Left lung (tissue), 14 donors: ENCODE results near the gene DNAJC13. TPM values are rescaled to one million over a fixed set of nuclear protein-coding genes. Genes with fewer than 3 reads are reported as not detected.
"Not testable (repeated sequence)": the region's sequence is repeated elsewhere in the genome, so short reads cannot be mapped to it uniquely, and the experiment has no call there.

Experiments
- ATAC-seq: fragments of 200-7000 bp; cut with Tn5 transposase; one replicate; pipeline ENCODE4 v1.9.1; 2020; ENCODE audit warnings: moderate library complexity
- DNase-seq, 4 donors: peaks; one replicate each; pipeline ENCODE4 v3.0.0-alpha.2; 2013 to 2020
- H3K27ac ChIP-seq, 2 donors: fragments of 200-600 bp; sonication (generic) in 1 of 2; one replicate each; pipeline versions ENCODE4 v1.5.0 to v1.8.0; 2020 to 2021
- H3K27me3 ChIP-seq, 2 donors: fragments of 200-600 bp; sonication (generic) in 1 of 2; one replicate each; pipeline versions ENCODE4 v1.5.0 to v1.8.0; 2020 to 2021
- H3K36me3 ChIP-seq, 2 donors: fragments of 200-600 bp; sonication (generic) in 1 of 2; one replicate each; pipeline versions ENCODE4 v1.5.0 to v1.8.0; 2020 to 2021
- H3K4me1 ChIP-seq, 2 donors: fragments of 200-600 bp; one replicate each; pipeline ENCODE4 v1.8.0; 2021
- H3K4me3 ChIP-seq, 2 donors: fragments of 200-600 bp; sonication (generic) in 1 of 2; one replicate each; pipeline versions ENCODE4 v1.5.0 to v1.8.0; 2020 to 2021; ENCODE audit warnings: mild to moderate bottlenecking in 1 of 2
- H3K9me3 ChIP-seq, 2 donors: fragments of 200-600 bp; sonication (generic) in 1 of 2; one replicate each; pipeline versions ENCODE4 v1.5.0 to v1.8.0; 2020 to 2021
- CTCF ChIP-seq, 2 donors: fragments of 200-600 bp; sonication (generic) in 1 of 2; IDR thresholded peaks; one replicate each; pipeline versions ENCODE4 v1.5.0 to v1.8.0; 2021; ENCODE audit warnings: antibody characterized with exemption in 2 of 2
- intact Hi-C, 2 donors: fragments of 100-400 bp; cut with DNase I; formaldehyde crosslinking; loops; one replicate each; pipeline versions ENCODE4 v1.11.2 to v1.14.2; 2022
- long read RNA-seq, 12 donors: library from polyadenylated mRNA in 2 of 12; unstranded in 2 of 12; transcript quantifications; one replicate each; pipeline ENCODE4 v2.0.0 and lab custom pipeline, GENCODE V29; 2019 to 2026
- polyA plus RNA-seq, 6 donors: library from polyadenylated mRNA; unstranded; fragments of 120-200 nt; gene quantifications; one replicate each; pipeline ENCODE4 v1.2.1, GENCODE V29; 2013; ENCODE audit not compliant: insufficient read length in 6 of 6
- total RNA-seq, 2 donors: library from RNA; stranded (reverse); fragmentation: NEBNext Ultra II Directional; extraction: Animal tissue kit (Norgen Biotek cat#: 25700); gene quantifications; one replicate each; pipeline ENCODE4 v1.2.1, GENCODE V29; 2021
- donor health status: DM: no; HTN: yes; CAD: no.
- donor health status: DM: no; HTN: no; CAD: no.

DNAJC13 gene
- 10 to 100 TPM; 41.2 to 54.6 TPM for total RNA-seq
- polyA plus RNA-seq = 10 to 100 TPM; 46.6 to 64.0 (median 55.8) TPM
- long read RNA-seq, donor 1 = 0 reads
- long read RNA-seq, donor 2, partial matches to known transcripts = 20 of 20 reads
- long read RNA-seq, donor 2, other reads (novel, unspliced or antisense) = 0 of 20 reads
- long read RNA-seq, donor 3, full-length matches to known transcripts = 2 of 8 reads
- long read RNA-seq, donor 3, partial matches to known transcripts = 6 of 8 reads
- long read RNA-seq, donor 3, other reads (novel, unspliced or antisense) = 0 of 8 reads
- long read RNA-seq, donor 4, partial matches to known transcripts = 1 of 1 reads
- long read RNA-seq, donor 4, other reads (novel, unspliced or antisense) = 0 of 1 reads
- long read RNA-seq, donor 5, partial matches to known transcripts = 15 of 16 reads
- long read RNA-seq, donor 5, other reads (novel, unspliced or antisense) = 0 of 16 reads
- long read RNA-seq, donor 6, partial matches to known transcripts = 10 of 10 reads
- long read RNA-seq, donor 6, other reads (novel, unspliced or antisense) = 0 of 10 reads
- long read RNA-seq, donor 7, partial matches to known transcripts = 10 of 10 reads
- long read RNA-seq, donor 7, other reads (novel, unspliced or antisense) = 0 of 10 reads
- long read RNA-seq, donor 8 = 0 reads
- long read RNA-seq, donor 9 = 0 reads
- long read RNA-seq, donor 10 = 0 reads
- long read RNA-seq, donor 11, partial matches to known transcripts = 18 of 18 reads
- long read RNA-seq, donor 11, other reads (novel, unspliced or antisense) = 0 of 18 reads
- long read RNA-seq, donor 12, partial matches to known transcripts = 5 of 5 reads
- long read RNA-seq, donor 12, other reads (novel, unspliced or antisense) = 0 of 5 reads

GRCh38 chr3:132416807-132417694 is at the start of gene DNAJC13:
DNAJC13 (plus strand) TSS chr3:132417502; CDS start chr3:132434551, 17,049 bp downstream.
- intact Hi-C loops = no loop called here
- no peaks in the 10 kb centered on the region for H3K36me3 ChIP-seq
- TF ChIP-seq CTCF (IDR thresholded peaks at IDR 0.05) = no peak
- DNase-seq = peak; percentile 95 to 98 (median 96)
- peak within 1 kb of the TSS; percentile 92 to 99 for H3K27ac ChIP-seq
- peaks cover 0 to 41% of the 10 kb centered on the region in 2 donors for H3K4me1 ChIP-seq
- peak; percentile 94 for ATAC-seq
- H3K4me3 ChIP-seq = peak within 1 kb of the TSS; percentile 97
- no peaks in the 10 kb centered on the region for H3K9me3 ChIP-seq
- no peaks in the 10 kb centered on the region for H3K27me3 ChIP-seq

GRCh38 chr3:132368515-132368914 is 48.8 kb upstream of the DNAJC13 start:
- H3K27ac ChIP-seq = no peak overlapping the region
- no peak overlapping the region for H3K4me3 ChIP-seq
- DNase-seq = no peak
- TF ChIP-seq CTCF (IDR thresholded peaks at IDR 0.05) = no peak
- H3K4me1 ChIP-seq = no peaks in the 10 kb centered on the region
- intact Hi-C loops = no loop called here
- no peaks in the 10 kb centered on the region for H3K9me3 ChIP-seq
- H3K27me3 ChIP-seq = no peaks in the 10 kb centered on the region
- no peak for ATAC-seq
- peaks cover 0 to 31% of the 10 kb centered on the region in 2 donors for H3K36me3 ChIP-seq

- ATAC-seq = no peak
- no peaks in the 10 kb centered on the region for H3K27me3 ChIP-seq
- no peak overlapping the region for H3K27ac ChIP-seq
- intact Hi-C loops = no loop called here
- H3K36me3 ChIP-seq = peaks cover 0 to 27% of the 10 kb centered on the region in 2 donors
- no peak overlapping the region for H3K4me3 ChIP-seq
- no peak for DNase-seq
- H3K9me3 ChIP-seq = no peaks in the 10 kb centered on the region
- TF ChIP-seq CTCF (IDR thresholded peaks at IDR 0.05) = no peak
- no peaks in the 10 kb centered on the region for H3K4me1 ChIP-seq
Measured at GRCh38 chr3:132368962-132369361, 48.3 kb upstream of the DNAJC13 start.

GRCh38 chr3:132376945-132377354 is 40.4 kb upstream of the DNAJC13 start:
- H3K9me3 ChIP-seq, H3K4me3 ChIP-seq, H3K27ac ChIP-seq, intact Hi-C loops, H3K36me3 ChIP-seq, H3K4me1 ChIP-seq, H3K27me3 ChIP-seq, ATAC-seq: not testable (repeated sequence)
- peak in 1 of 4 donors; percentile 62 for DNase-seq

- no peaks in the 10 kb centered on the region for H3K4me1 ChIP-seq
- no peaks in the 10 kb centered on the region for H3K27me3 ChIP-seq
- intact Hi-C loops = no loop called here
- no peak for TF ChIP-seq CTCF (IDR thresholded peaks at IDR 0.05)
- no peak for ATAC-seq
- H3K36me3 ChIP-seq = no peaks in the 10 kb centered on the region
- no peak overlapping the region for H3K4me3 ChIP-seq
- no peak for DNase-seq
- H3K27ac ChIP-seq = no peak overlapping the region
- no peaks in the 10 kb centered on the region for H3K9me3 ChIP-seq
Measured at GRCh38 chr3:132378048-132378762, 39.1 kb upstream of the DNAJC13 start.
